Dedifferentiated amniotic fluid mesenchymal stem cell (primary cell): ENCODE data around the gene LORICRIN.

ENCODE experiments used
- DNase-seq: peaks from one replicate; pipeline ENCODE4 v3.0.0-alpha.2; 2016; ENCODE audit errors: extremely low spot score

Gene LORICRIN

DNA sequence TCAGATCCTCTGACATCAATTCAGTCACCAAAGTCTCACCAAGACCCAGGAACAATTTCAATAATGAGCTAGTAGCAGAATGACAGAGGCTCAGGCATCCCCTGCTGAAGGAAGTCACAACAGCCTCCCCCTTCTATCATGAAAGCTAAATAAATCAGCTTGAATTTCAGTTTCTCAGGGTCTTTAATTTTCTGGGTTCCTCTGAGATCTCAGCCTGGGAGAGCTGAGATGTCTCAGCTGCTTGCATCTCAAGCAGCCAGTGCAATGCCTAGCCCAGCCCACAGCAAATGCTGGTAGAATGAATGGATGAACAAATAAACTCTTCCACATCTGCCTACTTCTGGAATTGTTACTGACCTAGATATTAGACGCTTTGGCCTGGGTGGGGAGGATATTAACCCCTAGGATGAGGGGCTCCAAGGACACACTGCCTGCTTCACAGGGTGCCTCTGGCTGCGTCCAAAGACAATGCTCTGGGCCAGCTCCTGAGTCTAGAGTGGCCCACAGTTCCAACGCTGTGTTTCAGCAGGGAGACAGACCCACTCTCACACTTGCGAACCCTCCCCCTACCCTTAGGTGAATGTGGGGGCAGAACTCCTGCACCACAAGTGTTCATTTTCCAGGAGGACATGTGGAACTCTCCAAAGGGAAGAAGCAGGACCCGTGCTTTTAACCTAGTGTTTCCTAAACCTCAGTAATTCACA is 11.2 kb upstream of the LORICRIN start:
- DNase-seq = no peak

DNA sequence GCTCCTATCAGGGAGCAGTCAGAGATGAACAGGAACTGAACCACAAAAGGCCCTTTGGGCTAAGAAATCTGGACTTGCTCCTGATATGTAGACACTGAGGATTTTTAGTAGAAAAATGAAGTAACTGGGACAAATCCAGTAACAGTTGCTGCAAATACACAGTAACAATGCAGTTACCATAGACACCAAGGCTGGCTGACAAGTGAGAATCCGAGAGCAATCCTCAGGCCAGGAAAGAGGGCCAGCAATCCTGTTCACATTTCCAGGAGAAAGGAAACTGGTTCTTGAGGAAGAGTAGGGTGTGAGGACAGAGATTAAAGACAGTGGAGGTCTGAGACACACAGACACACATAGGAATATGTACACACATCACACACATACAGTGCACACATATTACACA is 9.3 kb upstream of the LORICRIN start:
- DNase-seq = no peak

DNA sequence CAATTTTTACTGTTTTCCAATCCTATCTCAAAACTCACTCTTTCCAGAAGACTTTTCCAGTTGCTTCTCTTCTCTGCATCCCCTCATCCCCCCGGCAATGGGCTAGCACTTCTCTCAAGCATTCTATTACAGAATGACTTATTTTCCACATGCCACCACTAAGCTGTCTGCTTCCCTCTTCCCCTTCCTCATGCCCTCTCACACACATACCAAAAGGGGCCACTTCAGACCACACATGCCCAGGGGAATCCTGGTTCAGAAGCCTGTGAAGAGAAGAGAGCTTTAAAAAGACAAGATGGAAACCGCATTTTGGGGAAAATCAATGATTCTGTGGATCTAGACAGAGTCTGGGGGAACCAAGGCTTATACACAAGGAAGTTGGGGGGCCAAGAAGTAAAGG is 8.4 kb upstream of the LORICRIN start:
- DNase-seq = no peak

GRCh38 chr1:153251562-153251961 is 7.9 kb upstream of the LORICRIN start:
- DNase-seq = no peak

DNA sequence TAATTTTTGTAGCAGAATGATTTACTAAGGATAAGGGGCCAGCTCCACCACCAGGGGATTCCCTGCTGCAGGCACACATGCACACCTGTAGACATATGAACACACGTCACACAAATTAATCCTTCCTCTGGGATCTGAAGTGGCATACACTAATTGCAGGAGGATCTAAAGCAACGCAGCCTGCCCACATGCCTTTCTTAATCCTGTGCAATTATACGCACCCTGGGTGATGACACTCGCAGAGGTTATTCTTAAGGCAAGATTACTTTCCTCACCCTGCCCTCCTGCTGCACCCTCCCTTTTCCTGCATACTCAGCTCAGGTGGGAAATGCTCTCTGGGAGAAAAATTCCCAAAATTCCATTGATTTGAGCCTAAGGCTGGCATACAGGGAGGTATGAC is 7.5 kb upstream of the LORICRIN start:
- DNase-seq = no peak

GRCh38 chr1:153253076-153253475 is 6.4 kb upstream of the LORICRIN start:
- no peak for DNase-seq

- no peak for DNase-seq
Observed at GRCh38 chr1:153253693-153254092, 5.8 kb upstream of the LORICRIN start.

GRCh38 chr1:153260585-153261280 is 1.2 kb downstream of the LORICRIN start:
- no peak for DNase-seq

GRCh38 chr1:153261281-153262069 is 2.0 kb downstream of the LORICRIN start:
- no peak for DNase-seq

DNA sequence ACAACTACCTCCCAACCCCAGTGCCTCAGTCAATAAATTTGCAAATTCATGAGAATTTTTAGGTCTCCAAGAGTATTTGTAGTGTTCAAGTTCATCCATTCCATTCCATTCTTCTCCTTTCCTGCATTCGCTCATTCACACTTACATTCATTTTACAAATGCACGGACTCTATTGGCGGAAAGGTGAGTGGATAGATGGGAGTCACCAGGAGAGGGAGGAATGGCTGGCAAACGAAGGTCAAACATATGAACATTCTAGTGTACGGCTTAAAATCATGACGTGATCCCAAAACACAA is 2.5 kb downstream of the LORICRIN start:
- DNase-seq = no peak

- no peak for DNase-seq
Observed at GRCh38 chr1:153262462-153263157, 3.1 kb downstream of the LORICRIN start.

- no peak for DNase-seq
Observed at GRCh38 chr1:153265457-153265856, 6.0 kb downstream of the LORICRIN start.

- DNase-seq = no peak
Observed at GRCh38 chr1:153271711-153272110, 12.2 kb downstream of the LORICRIN start.

- DNase-seq = no peak
Observed at GRCh38 chr1:153272186-153272585, 12.7 kb downstream of the LORICRIN start.

DNA sequence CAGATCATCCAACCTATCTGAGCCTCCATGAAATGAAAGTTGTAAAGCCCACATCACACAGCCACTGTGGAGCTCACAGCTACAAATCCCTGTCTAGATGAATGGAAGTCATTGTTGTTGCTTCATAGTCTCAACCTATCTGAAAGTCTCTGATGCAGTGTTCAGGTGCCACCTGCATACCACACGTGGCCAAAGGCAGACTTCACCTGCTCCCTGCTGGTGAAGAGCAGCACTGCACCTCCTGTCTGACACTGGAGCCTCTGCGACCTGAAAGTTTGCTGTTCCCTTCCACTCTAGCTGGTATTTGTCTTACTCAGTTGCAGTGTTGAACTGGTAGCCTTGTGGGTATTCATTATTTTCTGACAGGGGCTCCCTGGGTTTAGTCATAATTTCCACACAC is 18.4 kb downstream of the LORICRIN start:
- DNase-seq = no peak

DNA sequence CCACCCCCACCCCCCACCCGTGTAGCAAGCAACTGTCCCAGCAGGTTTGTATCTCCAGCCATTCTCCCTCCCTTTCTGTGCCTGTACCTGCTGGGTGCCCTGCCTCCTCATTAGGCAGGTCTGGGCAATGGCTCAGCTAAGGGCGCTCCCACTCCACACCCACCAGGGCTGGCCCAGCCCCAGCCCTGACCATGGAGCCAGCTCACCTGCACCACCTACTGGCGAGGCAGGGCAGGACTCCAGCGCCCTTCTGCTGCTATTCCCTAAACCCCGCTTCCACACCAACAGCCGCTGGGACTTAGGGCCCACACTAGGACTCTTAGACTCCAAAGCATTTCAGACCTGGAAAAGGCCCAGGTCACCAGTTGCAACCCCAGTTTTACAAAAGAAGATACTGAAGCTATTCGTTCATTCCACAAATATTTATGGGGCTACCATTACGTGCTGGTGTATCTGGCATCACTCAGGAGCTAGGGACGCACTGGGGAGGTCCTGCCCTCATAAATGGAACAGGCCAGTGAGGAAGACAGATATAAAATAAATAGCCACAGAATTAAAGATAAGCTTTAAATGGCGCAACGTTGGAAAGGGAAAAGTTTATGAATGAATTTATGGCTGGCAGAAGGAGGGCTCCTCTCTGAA is 29.3 kb downstream of the LORICRIN start:
- no peak for DNase-seq

DNA sequence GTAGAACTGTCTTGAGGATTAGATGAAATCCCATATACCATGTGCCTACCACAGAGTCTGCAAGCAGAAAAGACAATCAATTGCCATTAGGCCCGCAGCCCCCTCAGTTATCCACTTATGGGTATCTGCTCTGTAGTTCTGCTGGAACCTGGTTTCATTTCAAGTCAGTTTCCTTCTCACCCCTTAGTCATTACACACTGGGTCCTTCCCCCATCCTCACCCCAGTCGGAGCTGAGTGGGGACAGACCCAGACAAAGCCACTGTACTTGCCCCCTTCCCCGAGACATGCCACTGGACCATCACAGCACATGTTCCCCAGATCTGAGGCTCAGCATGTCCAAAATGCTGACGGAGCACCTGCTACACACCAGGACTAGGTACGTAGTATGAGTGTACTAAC is 32.0 kb downstream of the LORICRIN start:
- no peak for DNase-seq

- no peak for DNase-seq
Observed at GRCh38 chr1:153292185-153292584, 32.7 kb downstream of the LORICRIN start.

- no peak for DNase-seq
Observed at GRCh38 chr1:153292740-153293479, 33.4 kb downstream of the LORICRIN start.

DNA sequence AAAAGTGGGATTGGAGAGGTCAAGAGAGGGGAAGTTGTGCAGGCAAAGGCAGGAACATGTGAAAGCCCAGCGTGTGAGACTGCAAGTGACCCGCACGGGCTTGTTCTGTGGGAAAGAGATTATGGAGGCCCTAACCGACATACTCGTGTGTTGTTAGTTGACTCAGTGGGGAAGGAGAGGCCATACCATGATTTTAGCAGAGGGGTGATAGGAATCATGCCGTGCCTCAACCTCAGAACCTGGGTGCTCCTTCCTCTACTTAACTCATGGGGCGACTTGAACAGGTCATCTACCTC is 33.9 kb downstream of the LORICRIN start:
- DNase-seq = no peak

DNA sequence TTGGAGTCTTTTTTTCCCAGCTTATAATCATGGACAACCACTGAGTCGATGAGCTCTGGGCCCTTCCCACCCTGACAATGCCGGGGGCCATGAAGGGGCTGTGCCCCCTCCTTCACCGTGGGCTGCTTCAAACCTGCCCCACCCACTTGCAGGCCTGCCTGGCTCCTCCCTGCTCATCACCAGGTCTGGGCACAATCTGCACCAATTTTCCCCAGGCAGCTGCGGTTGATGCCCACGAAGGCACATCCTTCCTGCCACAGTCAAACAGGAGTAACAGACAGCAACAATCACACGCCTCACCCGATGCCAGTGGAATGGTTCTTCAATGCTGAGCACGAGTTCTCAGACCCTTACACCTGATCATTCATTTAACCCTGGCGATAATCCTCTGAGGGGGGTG is 34.4 kb downstream of the LORICRIN start:
- no peak for DNase-seq
